SK-N-SH (cell line): ENCODE results near the gene SMIM1. TPM values are rescaled to one million over a fixed set of nuclear protein-coding genes. Genes with fewer than 3 reads are reported as not detected.

Experiments
- CTCF ChIA-PET: fragments of 300-600, 350-600 bp; formaldehyde crosslinking; extraction: SDS; loops from one replicate; lab custom pipeline; 2021; lab: Yijun Ruan, JAX
- POLR2A ChIA-PET: fragments of 350-600 bp; sonication (Branson Sonifier 250); formaldehyde crosslinking; extraction: SDS; loops from one replicate; lab custom pipeline; 2020; ENCODE audit warnings: antibody characterized with exemption, inconsistent platforms; lab: Yijun Ruan, JAX
- DNase-seq: peaks from one replicate; pipeline ENCODE4 v3.0.0; 2012
- H2AFZ ChIP-seq: fragments of 200-600 bp; sonication (generic); 2 replicates; pipeline ENCODE4 v1.8.1; 2016; ENCODE audit warnings: antibody characterized with exemption, mild to moderate bottlenecking, low read depth
- H3F3A ChIP-seq: fragments of 200-600 bp; sonication (generic); replicated peaks from 2 replicates; pipeline ENCODE3; 2016; ENCODE audit warnings: antibody characterized with exemption, mild to moderate bottlenecking; ENCODE audit not compliant: insufficient read depth
- H3K27ac ChIP-seq, 2 experiments: fragments of 200-500 bp in 1 of 2; fragments of 200-600 bp in 1 of 2; sonication (Bioruptor generic) in 1 of 2; sonication (generic), shearing (Covaris generic) in 1 of 2; 2 replicates each; pipeline versions ENCODE4 v1.5.1 to v1.6.1; 2014 to 2016; ENCODE audit warnings: low read depth in 2 of 2, inconsistent platforms in 1 of 2, low read length in 1 of 2, mild to moderate bottlenecking in 1 of 2, mixed read lengths in 1 of 2
- H3K27me3 ChIP-seq: fragments of 200-600 bp; sonication (generic), shearing (Covaris generic); 2 replicates; pipeline ENCODE4 v1.6.1; 2016; ENCODE audit warnings: mixed run types; ENCODE audit not compliant: insufficient read depth
- H3K36me3 ChIP-seq, 2 experiments: fragments of 200-500 bp in 1 of 2; fragments of 200-600 bp in 1 of 2; sonication (Bioruptor generic) in 1 of 2; sonication (generic) in 1 of 2; replicated peaks in 1 of 2; 2 replicates each; pipeline versions ENCODE3 to v1.5.1; 2014 to 2016; ENCODE audit warnings: low read length in 1 of 2, mild to moderate bottlenecking in 1 of 2; ENCODE audit not compliant: insufficient read depth in 2 of 2, control insufficient read depth in 1 of 2
- H3K4me1 ChIP-seq, 2 experiments: fragments of 200-500 bp in 1 of 2; fragments of 200-600 bp in 1 of 2; sonication (Bioruptor generic) in 1 of 2; sonication (generic), shearing (Covaris generic) in 1 of 2; 2 replicates each; pipeline versions ENCODE4 v1.5.1 to v1.6.1; 2014 to 2016; ENCODE audit warnings: low read depth in 1 of 2, low read length in 1 of 2, mixed run types in 1 of 2; ENCODE audit not compliant: insufficient read depth in 2 of 2, control insufficient read depth in 1 of 2
- H3K4me2 ChIP-seq: fragments of 200-600 bp; sonication (generic), shearing (Covaris generic); 2 replicates; pipeline ENCODE4 v1.6.1; 2017; ENCODE audit warnings: mixed run types
- H3K4me3 ChIP-seq, 2 experiments: fragments of 200-500 bp in 1 of 2; fragments of 200-600 bp in 1 of 2; sonication (Bioruptor generic) in 1 of 2; sonication (generic), shearing (Covaris generic) in 1 of 2; 2 replicates each; pipeline versions ENCODE4 v1.5.1 to v1.8.1; 2014 to 2016; ENCODE audit warnings: low read depth in 2 of 2, inconsistent platforms in 1 of 2, low read length in 1 of 2, mild to moderate bottlenecking in 1 of 2, mixed read lengths in 1 of 2, moderate library complexity in 1 of 2
- H3K79me2 ChIP-seq: fragments of 200-600 bp; sonication (generic); 2 replicates; pipeline ENCODE4 v1.8.1; 2017; ENCODE audit warnings: mild to moderate bottlenecking; ENCODE audit not compliant: insufficient read depth
- H3K9ac ChIP-seq: fragments of 200-600 bp; sonication (generic); 2 replicates; pipeline ENCODE4 v1.6.1; 2017; ENCODE audit warnings: mixed run types
- H3K9me2 ChIP-seq: fragments of 200-600 bp; sonication (generic); 2 replicates; pipeline ENCODE4 v1.6.1; 2017; ENCODE audit warnings: mixed run types
- H3K9me3 ChIP-seq: fragments of 200-600 bp; sonication (generic); 2 replicates; pipeline ENCODE4 v1.6.1; 2017; ENCODE audit warnings: mixed run types, mild to moderate bottlenecking, moderate library complexity
- H4K20me1 ChIP-seq: fragments of 200-600 bp; sonication (generic); 2 replicates; pipeline ENCODE4 v1.6.1; 2017; ENCODE audit warnings: mild to moderate bottlenecking, mixed run types; ENCODE audit not compliant: insufficient read depth
- CTCF ChIP-seq: fragments of 200-600 bp; sonication (generic); IDR thresholded peaks from 2 replicates; pipeline ENCODE4 v1.6.1; 2017; ENCODE audit warnings: antibody characterized with exemption, mild to moderate bottlenecking, moderate library complexity
- EP300 ChIP-seq, 2 experiments: IDR thresholded peaks; 2 replicates each; pipeline versions ENCODE4 v1.4.0 to v1.6.1; 2012; ENCODE audit warnings: borderline replicate concordance in 1 of 2, low read depth in 1 of 2, low read length in 1 of 2
- FOSL2 ChIP-seq: IDR thresholded peaks from 2 replicates; pipeline ENCODE4 v1.4.0; 2012; ENCODE audit warnings: low read depth, mild to moderate bottlenecking, moderate library complexity, borderline replicate concordance
- FOXJ3 ChIP-seq: sonication (generic); formaldehyde crosslinking; IDR thresholded peaks from 2 replicates; pipeline ENCODE4 v1.5.1; 2020; ENCODE audit warnings: mild to moderate bottlenecking, missing genetic modification reagents
- FOXM1 ChIP-seq: IDR thresholded peaks from 2 replicates; pipeline ENCODE4 v1.4.0; 2012; ENCODE audit warnings: low read depth, mild to moderate bottlenecking
- IRF3 ChIP-seq: fragments of 150-350 bp; IDR thresholded peaks from 2 replicates; pipeline ENCODE4 v1.6.1; 2016; ENCODE audit warnings: mild to moderate bottlenecking, low read depth, low read length
- MAX ChIP-seq: IDR thresholded peaks from 2 replicates; pipeline ENCODE4 v1.4.0; 2012; ENCODE audit warnings: low read depth
- MXI1 ChIP-seq: IDR thresholded peaks from 2 replicates; pipeline ENCODE4 v1.6.1; 2012; ENCODE audit warnings: mild to moderate bottlenecking, low read depth, low read length, improper control_type of control experiment
- NFIC ChIP-seq: IDR thresholded peaks from 2 replicates; pipeline ENCODE4 v1.4.0; 2012; ENCODE audit warnings: borderline replicate concordance
- PBX3 ChIP-seq: IDR thresholded peaks from 2 replicates; pipeline ENCODE4; 2012
- POLR2AphosphoS5 ChIP-seq: IDR thresholded peaks from 2 replicates; pipeline ENCODE4 v1.6.1; 2012; ENCODE audit warnings: low read depth, low read length
- RCOR1 ChIP-seq: fragments of 150-350 bp; IDR thresholded peaks from 2 replicates; pipeline ENCODE4 v1.6.1; 2017; ENCODE audit warnings: antibody characterized with exemption, low read length
- REST ChIP-seq: IDR thresholded peaks from 2 replicates; pipeline ENCODE4 v1.6.1; 2012; ENCODE audit warnings: mild to moderate bottlenecking, low read depth, low read length, moderate library complexity
- RFX5 ChIP-seq: IDR thresholded peaks from 2 replicates; pipeline ENCODE4 v1.6.1; 2012; ENCODE audit warnings: mild to moderate bottlenecking, improper control_type of control experiment, low read length
- RXRA ChIP-seq: IDR thresholded peaks from 2 replicates; pipeline ENCODE4 v1.4.0; 2012; ENCODE audit warnings: low read depth, mild to moderate bottlenecking, borderline replicate concordance
- SMC3 ChIP-seq: IDR thresholded peaks from 2 replicates; pipeline ENCODE4 v1.6.1; 2012; ENCODE audit warnings: low read depth, low read length, improper control_type of control experiment
- TAF1 ChIP-seq: IDR thresholded peaks from 2 replicates; pipeline ENCODE4 v1.6.1; 2012; ENCODE audit warnings: low read depth, mild to moderate bottlenecking, low read length, moderate library complexity, borderline replicate concordance
- TCF12 ChIP-seq: IDR thresholded peaks from 2 replicates; pipeline ENCODE4 v1.4.0; 2012
- TEAD4 ChIP-seq: IDR thresholded peaks from 2 replicates; pipeline ENCODE4 v1.4.0; 2012; ENCODE audit warnings: mild to moderate bottlenecking, borderline replicate concordance; ENCODE audit not compliant: insufficient read depth
- USF2 ChIP-seq: fragments of 150-350 bp; IDR thresholded peaks from 2 replicates; pipeline ENCODE4 v1.6.1; 2017; ENCODE audit warnings: antibody characterized with exemption, low read length, low read depth, borderline replicate concordance
- YY1 ChIP-seq: IDR thresholded peaks from 2 replicates; pipeline ENCODE4 v1.4.0; 2012; ENCODE audit warnings: low read depth, mild to moderate bottlenecking
- WGBS: methylation state at CpG from one replicate; pipeline ENCODE4 v1.1.6; 2017; ENCODE audit warnings: low lambda C conversion rate; 5-methylcytosine and 5-hydroxymethylcytosine counted together
- polyA plus RNA-seq, 3 experiments: library from polyadenylated mRNA; depleted of rRNA; stranded (reverse); fragments of >200 nt; gene quantifications; 2 replicates each; pipeline ENCODE4 v1.2.3, GENCODE V29; 2012

The SMIM1 gene
- polyA plus RNA-seq, 1 of the 3 experiments (the other 2 are of a cell fraction) = 6.1 TPM

- TF ChIP-seq PBX3 (no peak), TAF1 (no peak)
Observed at GRCh38 chr1:3767328-3767925, 5.1 kb upstream of the SMIM1 start (continued).

- Histone ChIP-seq H3K27ac (no peak overlapping the region), H3K79me2 (no peaks in the 10 kb centered on the region), H3K9me3 (no peaks in the 10 kb centered on the region), H4K20me1 (no peaks in the 10 kb centered on the region), H3K9me2 (no peaks in the 10 kb centered on the region), H3K4me3 (no peak overlapping the region), H2AFZ (no peak overlapping the region), H3K27me3 (no peaks in the 10 kb centered on the region), H3K4me1 (peaks cover 0 to 17% of the 10 kb centered on the region in 2 experiments; a peak in 1 of 4 replicates), H3K9ac (no peak overlapping the region), H3F3A (peaks cover 5% of the 10 kb centered on the region), H3K4me2 (no peak overlapping the region), H3K36me3 (no peaks in the 10 kb centered on the region)
- ChIA-PET CTCF (interaction anchor here (0.7 to 1.7 kb wide), 4 partner anchors 10 to 153 kb away, joined by 3 to 8 read pairs (median 5); no protein-coding TSS in a partner anchor), POLR2A (no interaction called here)
- no peak for DNase-seq
- WGBS = 95% methylated on average over 21 of the region's 22 CpGs
- TF ChIP-seq RXRA (no peak), FOXM1 (no peak), RFX5 (no peak), IRF3 (no peak), FOXJ3 (no peak), MXI1 (no peak), YY1 (no peak), NFIC (no peak), POLR2AphosphoS5 (no peak), TEAD4 (no peak), SMC3 (no peak), CTCF (no peak), FOSL2 (no peak), USF2 (no peak), REST (no peak), MAX (no peak), RCOR1 (no peak), TCF12 (no peak), EP300 (IDR thresholded peaks at IDR 0.05; ENCODE audit: borderline replicate concordance in 1 of 2, low read depth in 1 of 2, low read length in 1 of 2) (no peak)
Observed at GRCh38 chr1:3768811-3769390, 3.6 kb upstream of the SMIM1 start.
